Colonic mucosa (tissue), 4 donors: Measurements from ENCODE around the gene CCDC18. TPM values are rescaled to one million over a fixed set of nuclear protein-coding genes. Genes with fewer than 3 reads are reported as not detected.
"Not testable (repeated sequence)": the region's sequence is repeated elsewhere in the genome, so short reads cannot be mapped to it uniquely, and the experiment has no call there.

Experiments used
- DNase-seq: peaks from one replicate; pipeline ENCODE4 v3.0.0-alpha.2; 2020
- H3K27ac ChIP-seq: fragments of 200-600 bp; one replicate; pipeline ENCODE4 v1.8.0; 2021
- H3K27me3 ChIP-seq: fragments of 200-600 bp; one replicate; pipeline ENCODE4 v1.8.0; 2021
- H3K36me3 ChIP-seq: fragments of 200-600 bp; one replicate; pipeline ENCODE4 v1.8.0; 2021
- H3K4me1 ChIP-seq: fragments of 200-600 bp; one replicate; pipeline ENCODE4 v1.8.0; 2021; ENCODE audit warnings: mild to moderate bottlenecking
- H3K4me3 ChIP-seq: fragments of 200-600 bp; one replicate; pipeline ENCODE4 v1.8.0; 2021
- H3K9ac ChIP-seq, 2 donors: one replicate each; pipeline ENCODE4 v1.7.0; 2013; ENCODE audit warnings: control low read depth in 2 of 2, low read depth in 2 of 2, low read length in 2 of 2
- H3K9me3 ChIP-seq: fragments of 200-600 bp; one replicate; pipeline ENCODE4 v1.8.0; 2021
- CTCF ChIP-seq: fragments of 200-600 bp; IDR thresholded peaks from one replicate; pipeline ENCODE4 v1.8.0; 2022; ENCODE audit warnings: antibody characterized with exemption, mild to moderate bottlenecking
- intact Hi-C: fragments of 100-400 bp; cut with DNase I; formaldehyde crosslinking; loops from one replicate; pipeline ENCODE4 v1.14.1; 2022
- total RNA-seq, 2 donors: library from RNA; stranded (reverse); fragmentation: NEBNext Ultra II Directional in 1 of 2; extraction: Animal tissue kit (Norgen Biotek cat#: 25700) in 1 of 2; gene quantifications; one replicate each; pipeline ENCODE4 v1.2.1, GENCODE V29; 2021
- donor health status: healthy.
- donor health status: DM: no; HTN: no; CAD: no.
- donor health status: DM: no; HTN: no; CAD: no.

Gene CCDC18
- total RNA-seq, 2 donors from 2014 or later = 4.2 to 7.6 TPM

- intact Hi-C loops = no loop called here
- Histone ChIP-seq H3K27ac (no peak overlapping the region), H3K9me3 (no peaks in the 10 kb centered on the region), H3K4me3 (no peak overlapping the region), H3K9ac (no peak overlapping the region), H3K4me1 (no peaks in the 10 kb centered on the region), H3K27me3 (no peaks in the 10 kb centered on the region), H3K36me3 (no peaks in the 10 kb centered on the region)
- TF ChIP-seq CTCF = no peak
- no peak for DNase-seq
Observed at GRCh38 chr1:93205892-93206566, 25.5 kb downstream of the CCDC18 start.

GRCh38 chr1:93206567-93206954, 26.0 kb downstream of the CCDC18 start:
- DNase-seq = no peak
- no peaks in the 10 kb centered on the region for H3K9me3 ChIP-seq
- H3K4me1 ChIP-seq = no peaks in the 10 kb centered on the region
- H3K9ac ChIP-seq = no peak overlapping the region
- no peaks in the 10 kb centered on the region for H3K27me3 ChIP-seq
- no peaks in the 10 kb centered on the region for H3K36me3 ChIP-seq
- no peak for TF ChIP-seq CTCF
- no peak overlapping the region for H3K4me3 ChIP-seq
- intact Hi-C loops = no loop called here
- no peak overlapping the region for H3K27ac ChIP-seq

GRCh38 chr1:93207211-93207610, 26.7 kb downstream of the CCDC18 start:
- no peak overlapping the region for H3K27ac ChIP-seq
- H3K4me1 ChIP-seq = no peaks in the 10 kb centered on the region
- H3K36me3 ChIP-seq = no peaks in the 10 kb centered on the region
- no peaks in the 10 kb centered on the region for H3K9me3 ChIP-seq
- intact Hi-C loops = no loop called here
- H3K9ac ChIP-seq = no peak overlapping the region
- no peaks in the 10 kb centered on the region for H3K27me3 ChIP-seq
- TF ChIP-seq CTCF = no peak
- no peak overlapping the region for H3K4me3 ChIP-seq
- DNase-seq = no peak

- no peak for TF ChIP-seq CTCF
- Histone ChIP-seq H3K9me3 (no peaks in the 10 kb centered on the region), H3K27me3 (no peaks in the 10 kb centered on the region), H3K36me3 (no peaks in the 10 kb centered on the region), H3K4me1 (no peaks in the 10 kb centered on the region), H3K9ac (no peak overlapping the region), H3K4me3 (no peak overlapping the region), H3K27ac (no peak overlapping the region)
- DNase-seq = no peak
- intact Hi-C loops = no loop called here
Observed at GRCh38 chr1:93215322-93215721, 34.8 kb downstream of the CCDC18 start.

- intact Hi-C loops = no loop called here
- Histone ChIP-seq H3K27me3 (no peaks in the 10 kb centered on the region), H3K9ac (no peak overlapping the region), H3K27ac (no peak overlapping the region), H3K9me3 (no peaks in the 10 kb centered on the region), H3K4me3 (no peak overlapping the region), H3K36me3 (no peaks in the 10 kb centered on the region), H3K4me1 (no peaks in the 10 kb centered on the region)
- no peak for TF ChIP-seq CTCF
- DNase-seq = no peak
Observed at GRCh38 chr1:93219443-93219842, 38.9 kb downstream of the CCDC18 start.

- DNase-seq, H3K27me3 ChIP-seq, H3K9me3 ChIP-seq, H3K4me1 ChIP-seq, H3K27ac ChIP-seq, H3K36me3 ChIP-seq, H3K4me3 ChIP-seq, intact Hi-C loops, H3K9ac ChIP-seq: not testable (repeated sequence)
Observed at GRCh38 chr1:93220716-93221115, 40.2 kb downstream of the CCDC18 start.
